HepG2 (cell line): ENCODE measurements around the gene ZDHHC24. TPM values are rescaled to one million over a fixed set of nuclear protein-coding genes. Genes with fewer than 3 reads are reported as not detected.

Experiments
- ATAD3A ChIP-seq: sonication (generic); formaldehyde crosslinking; IDR thresholded peaks from 2 replicates; pipeline ENCODE4 v1.4.0; 2020; ENCODE audit warnings: missing genetic modification reagents
- ATF2 ChIP-seq: sonication (generic); formaldehyde crosslinking; IDR thresholded peaks from 2 replicates; pipeline ENCODE4 v1.4.0; 2020; ENCODE audit warnings: missing genetic modification reagents
- CCDC6 ChIP-seq: sonication (generic); formaldehyde crosslinking; IDR thresholded peaks from 2 replicates; pipeline ENCODE4 v1.8.1; 2022; ENCODE audit warnings: mild to moderate bottlenecking, missing genetic modification reagents, moderate library complexity
- CHCHD3 ChIP-seq: sonication (generic); formaldehyde crosslinking; IDR thresholded peaks from 2 replicates; pipeline ENCODE4 v1.8.0; 2022; ENCODE audit warnings: mild to moderate bottlenecking, missing genetic modification reagents, moderate library complexity
- DMAP1 ChIP-seq: IDR thresholded peaks from 2 replicates; pipeline ENCODE4 v1.6.1; 2016
- DNMT3B ChIP-seq: conservative IDR thresholded peaks from 2 replicates; pipeline ENCODE4 v1.6.1; 2016; ENCODE audit warnings: missing biosample characterization, control low read depth
- HNF4G ChIP-seq, 2 experiments: sonication (generic) in 1 of 2; formaldehyde crosslinking in 1 of 2; IDR thresholded peaks; 2 replicates each; pipeline versions ENCODE4 v1.4.0 to v1.6.1; 2011 to 2020; ENCODE audit warnings: borderline replicate concordance in 2 of 2, low read depth in 2 of 2, mild to moderate bottlenecking in 2 of 2, low read length in 1 of 2, missing genetic modification reagents in 1 of 2, moderate library complexity in 1 of 2
- MIXL1 ChIP-seq: IDR thresholded peaks from 2 replicates; pipeline ENCODE4 v1.6.1; 2016
- NAIF1 ChIP-seq: sonication (generic); formaldehyde crosslinking; IDR thresholded peaks from 2 replicates; pipeline ENCODE4 v1.5.0; 2020; ENCODE audit warnings: mild to moderate bottlenecking, missing genetic modification reagents, borderline replicate concordance
- NR2F6 ChIP-seq, 2 experiments: IDR thresholded peaks; 2 replicates each; pipeline ENCODE4 v1.6.1; 2016; ENCODE audit warnings: antibody characterized with exemption in 1 of 2, mild to moderate bottlenecking in 1 of 2
- PAF1 ChIP-seq: IDR thresholded peaks from 2 replicates; pipeline ENCODE4 v1.6.1; 2016; ENCODE audit warnings: missing genetic modification reagents, missing compliant biosample characterization
- SIN3B ChIP-seq: fragments of 150-350 bp; IDR thresholded peaks from 2 replicates; pipeline ENCODE4 v1.6.1; 2014; ENCODE audit warnings: low read length
- TBL1XR1 ChIP-seq: fragments of 150-350 bp; IDR thresholded peaks from 2 replicates; pipeline ENCODE4 v1.6.1; 2014; ENCODE audit warnings: borderline replicate concordance, low read length; ENCODE audit not compliant: partially characterized antibody
- USF2 ChIP-seq, 2 experiments: sonication (generic) in 1 of 2; formaldehyde crosslinking in 1 of 2; IDR thresholded peaks; 2 replicates each; pipeline versions ENCODE4 v1.5.1 to v1.6.1; 2011 to 2020; ENCODE audit warnings: borderline replicate concordance in 1 of 2, low read depth in 1 of 2, low read length in 1 of 2, mild to moderate bottlenecking in 1 of 2, missing genetic modification reagents in 1 of 2, moderate library complexity in 1 of 2
- ZBTB10 ChIP-seq: sonication (generic); formaldehyde crosslinking; IDR thresholded peaks from 2 replicates; pipeline ENCODE4 v1.4.0; 2020; ENCODE audit warnings: missing genetic modification reagents, borderline replicate concordance
- ZFAT ChIP-seq: sonication (generic); formaldehyde crosslinking; conservative IDR thresholded peaks from 2 replicates; pipeline ENCODE4 v1.8.1; 2023; ENCODE audit warnings: missing genetic modification reagents, inconsistent platforms
- ZFP82 ChIP-seq: sonication (generic); formaldehyde crosslinking; IDR thresholded peaks from 2 replicates; pipeline ENCODE4 v1.5.1; 2020; ENCODE audit warnings: mild to moderate bottlenecking, missing genetic modification reagents, borderline replicate concordance
- ZNF451 ChIP-seq: sonication (generic); formaldehyde crosslinking; IDR thresholded peaks from 2 replicates; pipeline ENCODE4 v1.5.0; 2020; ENCODE audit warnings: mild to moderate bottlenecking, missing genetic modification reagents
- ZNF513 ChIP-seq: sonication (generic); formaldehyde crosslinking; conservative IDR thresholded peaks from 2 replicates; pipeline ENCODE4 v1.5.0; 2020; ENCODE audit warnings: missing genetic modification reagents
- ZNF790 ChIP-seq: sonication (generic); formaldehyde crosslinking; IDR thresholded peaks from 2 replicates; pipeline ENCODE4 v1.8.0; 2022; ENCODE audit warnings: missing genetic modification reagents, mild to moderate bottlenecking, borderline replicate concordance
- polyA plus RNA-seq, 8 experiments: library from polyadenylated mRNA; depleted of rRNA in 3 of 8; stranded (reverse) in 7 of 8; unstranded in 1 of 8; fragments of >200 nt; fragmentation: Illumina TruSeq in 4 of 8; extraction: Trizol in 4 of 8; gene quantifications; 2 replicates each; pipeline versions ENCODE4 v1.2.1 to v1.2.3, GENCODE V29; 2011 to 2016; ENCODE audit warnings: low read depth in 4 of 8, missing spikeins in 1 of 8, mixed read lengths in 1 of 8; ENCODE audit not compliant: insufficient read depth in 1 of 8
- total RNA-seq, 5 experiments: library from RNA; depleted of rRNA; stranded (reverse); fragments of >200 nt; fragmentation: Illumina TruSeq; extraction: Trizol; gene quantifications; 2 replicates each; pipeline ENCODE4 v1.2.3, GENCODE V29; 2016; ENCODE audit warnings: low read depth in 1 of 5

The ZDHHC24 gene
- total and polyA plus RNA-seq, 2 of the 13 experiments (the other 11 are each of a cell fraction or from before 2014, with no cell fraction given) = 4.3 TPM

GRCh38 chr11:66592457-66593302 lies 46.8 kb upstream of the ZDHHC24 start, which contains the start of the genes CCDC87 and CCS (continued):
- TF ChIP-seq PAF1 (CRISPR knock-in tag) (no peak), ATAD3A (no peak), MIXL1 (CRISPR knock-in tag) (peak; percentile 24; the same call in 1 of the 2 replicates), ZNF790 (CRISPR knock-in tag) (0 out of 2 replicates have a peak, but pooled peaks have one; percentile 86), ZBTB10 (CRISPR knock-in tag) (0 out of 2 replicates have a peak, but pooled peaks have one; percentile 8), ATF2 (CRISPR knock-in tag) (no peak; the same call in 1 of the 2 replicates), CHCHD3 (CRISPR knock-in tag) (0 out of 2 replicates have a peak, but pooled peaks have one; percentile 35), ZFAT (no peak), CCDC6 (CRISPR knock-in tag) (no peak; the same call in 1 of the 2 replicates), TBL1XR1 (no peak), NR2F6 (IDR thresholded peaks at IDR 0.05) (no peak), NR2F6 (CRISPR knock-in tag; IDR thresholded peaks at IDR 0.05) (peak; percentile 38), ZFP82 (no peak; the same call in 1 of the 2 replicates), SIN3B (no peak; the same call in 1 of the 2 replicates), DMAP1 (CRISPR knock-in tag) (peak; percentile 88), NAIF1 (CRISPR knock-in tag) (peak; percentile 80; the same call in 1 of the 2 replicates), ZNF513 (no peak), DNMT3B (CRISPR knock-in tag) (peak; percentile 56; the same call in 1 of the 2 replicates), ZNF451 (CRISPR knock-in tag) (no peak; the same call in 1 of the 2 replicates), USF2 (IDR thresholded peaks at IDR 0.05; ENCODE audit: low read depth, low read length) (no peak), USF2 (CRISPR knock-in tag; IDR thresholded peaks at IDR 0.05; ENCODE audit: borderline replicate concordance) (peak; percentile 43; the same call in 1 of the 2 replicates), HNF4G (IDR thresholded peaks at IDR 0.05; ENCODE audit: borderline replicate concordance, low read depth, low read length) (no peak), HNF4G (CRISPR knock-in tag; IDR thresholded peaks at IDR 0.05; ENCODE audit: borderline replicate concordance, low read depth) (peak; percentile 44)
